ENCODE measurements around the gene BOK. TPM values are rescaled to one million over a fixed set of nuclear protein-coding genes. Genes with fewer than 3 reads are reported as not detected.
A peak's percentile ranks its signal among the peaks of the same experiment; 100 is the strongest.

Gene BOK
- polyA plus RNA-seq, 3 donors, result 0.05 TPM; not detected in 2

GRCh38 chr2:241607162-241607885, 48.8 kb downstream of the BOK start:
- Histone ChIP-seq H3K9me3 (replicated peaks in 1 of 2; ENCODE audit: control insufficient read depth in 1 of 2, insufficient read depth in 1 of 2, low read length in 2 of 2) (no peaks in the 10 kb centered on the region), H3K36me3 (replicated peaks in 1 of 2; ENCODE audit: control insufficient read depth in 1 of 2, insufficient read depth in 2 of 2, low read length in 2 of 2) (peaks cover 41 to 61% of the 10 kb centered on the region in 2 donors), H3K4me1 (ENCODE audit: control insufficient read depth in 1 of 2, insufficient read depth in 2 of 2, low read length in 2 of 2) (peaks cover 8 to 14% of the 10 kb centered on the region in 2 donors), H3K4me3 (replicated peaks in 1 of 3; ENCODE audit: low read depth in 2 of 3, low read length in 3 of 3) (no peak overlapping the region), H3K4me2 (replicated peaks; ENCODE audit: extremely low read depth, low read length, poor library complexity, severe bottlenecking) (no peak overlapping the region), H3K9ac (ENCODE audit: insufficient read depth, low read length, poor library complexity, severe bottlenecking) (no peak overlapping the region), H2AFZ (ENCODE audit: insufficient read depth, low read depth, low read length, poor library complexity, severe bottlenecking) (no peak overlapping the region), H4K20me1 (ENCODE audit: insufficient read depth, low read length) (peaks cover 15% of the 10 kb centered on the region), H3K27me3 (ENCODE audit: control insufficient read depth in 2 of 2, insufficient read depth in 2 of 2, low read length in 2 of 2) (no peaks in the 10 kb centered on the region), H3K79me2 (ENCODE audit: insufficient read depth, low read length) (no peaks in the 10 kb centered on the region), H3K27ac (ENCODE audit: low read depth in 1 of 2, low read length in 2 of 2) (no peak overlapping the region)
- Mint-ChIP-seq H3K4me3 (no peak overlapping the region), H3K27me3 (ENCODE audit: low read depth in 3 of 3) (peaks cover 7 to 10% (median 8%) of the 10 kb centered on the region in 3 donors), H3K9me3 (no peaks in the 10 kb centered on the region), H3K27ac (no peak overlapping the region), H3K36me3 (peaks cover 62 to 73% of the 10 kb centered on the region in 2 donors), H3K4me1 (peaks cover 13% of the 10 kb centered on the region)
- TF ChIP-seq CTCF (IDR thresholded peaks at IDR 0.05), result no peak
- intact Hi-C loops (cut with micrococcal nuclease), result no loop called here
- 97% methylated on average over 25 of the region's 27 CpGs for WGBS (ENCODE audit: insufficient coverage)
- no peak for DNase-seq

- H3K27me3 Mint-ChIP-seq (ENCODE audit: low read depth in 3 of 3), result peaks cover 6 to 9% (median 8%) of the 10 kb centered on the region in 3 donors
- H3K9me3 Mint-ChIP-seq, result no peaks in the 10 kb centered on the region
- H3K27ac ChIP-seq (ENCODE audit: low read depth in 1 of 2, low read length in 2 of 2), result no peak overlapping the region
- no peak for DNase-seq
- peaks cover 8 to 14% of the 10 kb centered on the region in 2 donors for H3K4me1 ChIP-seq (ENCODE audit: control insufficient read depth in 1 of 2, insufficient read depth in 2 of 2, low read length in 2 of 2)
- H4K20me1 ChIP-seq (ENCODE audit: insufficient read depth, low read length), result peaks cover 15% of the 10 kb centered on the region
- H3K4me3 ChIP-seq (replicated peaks in 1 of 3; ENCODE audit: low read depth in 2 of 3, low read length in 3 of 3), result no peak overlapping the region
- WGBS (ENCODE audit: insufficient coverage), result 55% methylated on average over 10 of the region's 10 CpGs
- H3K27me3 ChIP-seq (ENCODE audit: control insufficient read depth in 2 of 2, insufficient read depth in 2 of 2, low read length in 2 of 2), result no peaks in the 10 kb centered on the region
- intact Hi-C loops (cut with micrococcal nuclease), result no loop called here
- no peak overlapping the region for H2AFZ ChIP-seq (ENCODE audit: insufficient read depth, low read depth, low read length, poor library complexity, severe bottlenecking)
- peaks cover 33 to 52% of the 10 kb centered on the region in 2 donors for H3K36me3 ChIP-seq (replicated peaks in 1 of 2; ENCODE audit: control insufficient read depth in 1 of 2, insufficient read depth in 2 of 2, low read length in 2 of 2)
- peak overlapping the region in 2 of 7 donors; percentile 12 to 15 for H3K27ac Mint-ChIP-seq
- no peaks in the 10 kb centered on the region for H3K79me2 ChIP-seq (ENCODE audit: insufficient read depth, low read length)
- no peaks in the 10 kb centered on the region for H3K9me3 ChIP-seq (replicated peaks in 1 of 2; ENCODE audit: control insufficient read depth in 1 of 2, insufficient read depth in 1 of 2, low read length in 2 of 2)
- H3K4me3 Mint-ChIP-seq, result peak overlapping the region in 1 of 2 donors; percentile 14
- peaks cover 57 to 70% of the 10 kb centered on the region in 2 donors for H3K36me3 Mint-ChIP-seq
- peaks cover 13% of the 10 kb centered on the region for H3K4me1 Mint-ChIP-seq
- TF ChIP-seq CTCF (IDR thresholded peaks at IDR 0.05), result no peak
- no peak overlapping the region for H3K4me2 ChIP-seq (replicated peaks; ENCODE audit: extremely low read depth, low read length, poor library complexity, severe bottlenecking)
- no peak overlapping the region for H3K9ac ChIP-seq (ENCODE audit: insufficient read depth, low read length, poor library complexity, severe bottlenecking)
Observed at GRCh38 chr2:241608881-241609280, 50.3 kb downstream of the BOK start.
